T-helper 2 cell treated with Interferon-gamma antibody and Interleukin-4, amounts not matched to agents 5 μg/mL and 100 μg/mL, for 36 hours (primary cell): ENCODE results near the gene DTX1.

ENCODE experiments used
- DNase-seq: peaks from one replicate; pipeline ENCODE4 v3.0.0; 2021; ENCODE audit warnings: low spot score
- H3K27ac Mint-ChIP-seq: one replicate; pipeline ENCODE4 v1.8.0; 2021; ENCODE audit warnings: mild to moderate bottlenecking, mixed read lengths
- H3K27me3 Mint-ChIP-seq: one replicate; pipeline ENCODE4 v1.8.0; 2021; ENCODE audit warnings: low read depth, mixed read lengths
- H3K36me3 Mint-ChIP-seq: one replicate; pipeline ENCODE4 v1.8.0; 2021; ENCODE audit warnings: low read depth, mixed read lengths
- H3K4me1 Mint-ChIP-seq: one replicate; pipeline ENCODE4 v1.8.0; 2021; ENCODE audit warnings: low read depth, mixed read lengths
- H3K4me3 Mint-ChIP-seq: one replicate; pipeline ENCODE4 v1.8.0; 2022; ENCODE audit warnings: mild to moderate bottlenecking, moderate library complexity, mixed read lengths
- H3K9me3 Mint-ChIP-seq: one replicate; pipeline ENCODE4 v1.8.0; 2021; ENCODE audit warnings: mixed read lengths

The DTX1 gene

DNA sequence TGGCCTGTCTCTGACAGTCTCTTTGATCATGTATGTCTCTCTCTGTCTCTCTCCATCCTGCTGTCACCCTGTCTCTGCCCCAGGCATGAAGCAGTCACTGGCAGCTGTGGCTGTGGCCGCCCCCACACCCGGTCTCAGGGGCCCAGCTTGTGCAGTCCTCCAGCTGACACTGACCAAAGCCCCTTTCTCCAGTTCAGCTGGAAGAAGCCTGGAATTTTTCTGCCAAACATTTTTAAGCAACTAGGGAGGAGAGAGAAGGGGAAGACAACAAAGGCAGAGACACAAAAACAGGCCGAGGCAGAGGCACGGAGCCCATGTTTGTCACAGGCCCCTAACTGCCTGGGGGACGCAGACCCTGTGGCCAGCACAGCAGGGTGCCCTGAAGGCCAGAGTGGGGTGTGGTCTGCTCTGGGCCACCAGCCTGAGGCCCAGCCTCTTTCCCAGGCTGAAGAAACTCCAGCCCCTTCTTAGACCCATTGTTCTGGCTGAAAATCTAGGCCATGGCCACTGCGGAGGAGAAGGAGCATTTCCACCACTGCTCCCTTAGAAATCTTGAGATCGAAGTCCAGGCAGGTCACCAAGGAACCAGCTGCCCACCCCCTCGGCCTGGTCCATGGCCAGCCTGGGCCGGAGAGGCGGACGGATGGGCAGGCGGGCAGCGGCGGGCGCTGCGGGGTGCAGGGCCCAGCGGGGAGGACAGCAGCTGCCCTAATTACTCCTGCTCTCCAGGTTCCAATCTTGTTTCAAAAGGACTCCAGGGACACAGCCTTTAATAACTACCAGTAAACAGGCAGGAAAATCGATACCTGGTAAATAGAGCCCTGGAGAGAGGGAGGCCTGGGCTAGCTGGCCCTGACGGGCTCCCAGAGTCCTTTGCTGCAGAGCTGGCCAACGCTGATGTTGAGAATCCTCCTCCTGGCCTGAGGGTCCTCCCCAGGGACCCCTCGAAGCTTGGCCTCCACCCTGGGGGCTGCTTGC is 14.9 kb downstream of the DTX1 start:
- no peaks in the 10 kb centered on the region for H3K9me3 Mint-ChIP-seq
- no peak overlapping the region for H3K27ac Mint-ChIP-seq
- no peaks in the 10 kb centered on the region for H3K36me3 Mint-ChIP-seq
- peaks cover 1% of the 10 kb centered on the region for H3K4me1 Mint-ChIP-seq
- no peak overlapping the region for H3K4me3 Mint-ChIP-seq
- H3K27me3 Mint-ChIP-seq: no peaks in the 10 kb centered on the region
- DNase-seq: no peak

DNA sequence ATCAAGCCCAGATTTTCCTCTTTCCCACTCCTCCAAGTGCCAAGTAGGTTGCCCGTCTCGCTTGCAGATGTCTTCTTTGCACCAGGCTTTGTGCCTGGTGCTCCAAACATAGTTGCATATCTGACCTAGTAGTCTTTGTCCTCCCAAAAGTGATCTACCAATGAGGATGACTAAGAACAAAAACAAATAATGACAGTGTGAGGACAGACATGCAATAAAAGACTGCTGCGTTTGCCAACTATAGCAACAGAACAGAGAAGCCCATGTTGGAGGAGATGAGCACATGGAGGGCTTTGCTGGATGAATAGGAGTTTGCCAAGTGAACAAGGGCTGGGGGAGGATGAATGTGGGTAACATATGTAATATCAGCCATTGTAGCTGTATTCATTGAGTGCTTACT is 15.6 kb downstream of the DTX1 start:
- no peak overlapping the region for H3K27ac Mint-ChIP-seq
- H3K27me3 Mint-ChIP-seq: no peaks in the 10 kb centered on the region
- no peaks in the 10 kb centered on the region for H3K36me3 Mint-ChIP-seq
- H3K4me1 Mint-ChIP-seq: peaks cover 1% of the 10 kb centered on the region
- H3K9me3 Mint-ChIP-seq: no peaks in the 10 kb centered on the region
- DNase-seq: no peak
- no peak overlapping the region for H3K4me3 Mint-ChIP-seq

DNA sequence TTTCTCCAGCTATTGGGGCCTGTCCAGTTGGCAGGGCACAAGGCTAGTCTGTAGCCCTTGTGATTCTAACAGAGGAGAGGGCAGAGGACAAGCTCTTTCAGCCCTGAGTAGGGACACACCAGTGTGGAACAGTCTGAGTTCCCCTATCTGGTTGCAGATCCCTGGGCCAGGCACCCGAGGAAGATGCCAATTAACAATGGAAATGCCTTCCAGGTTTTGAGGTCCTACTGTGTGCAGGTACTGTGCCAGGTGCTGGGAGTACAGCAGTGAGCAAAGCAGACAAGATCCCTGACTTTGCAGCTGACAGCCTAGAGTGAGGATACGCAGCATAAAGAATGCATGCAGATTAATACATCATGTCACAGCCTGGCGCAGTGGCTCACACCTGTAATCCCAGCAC is 17.1 kb downstream of the DTX1 start:
- Mint-ChIP-seq H3K4me1 (peaks cover 1% of the 10 kb centered on the region), H3K9me3 (no peaks in the 10 kb centered on the region), H3K27me3 (no peaks in the 10 kb centered on the region), H3K27ac (no peak overlapping the region), H3K4me3 (no peak overlapping the region), H3K36me3 (no peaks in the 10 kb centered on the region)
- no peak for DNase-seq

DNA sequence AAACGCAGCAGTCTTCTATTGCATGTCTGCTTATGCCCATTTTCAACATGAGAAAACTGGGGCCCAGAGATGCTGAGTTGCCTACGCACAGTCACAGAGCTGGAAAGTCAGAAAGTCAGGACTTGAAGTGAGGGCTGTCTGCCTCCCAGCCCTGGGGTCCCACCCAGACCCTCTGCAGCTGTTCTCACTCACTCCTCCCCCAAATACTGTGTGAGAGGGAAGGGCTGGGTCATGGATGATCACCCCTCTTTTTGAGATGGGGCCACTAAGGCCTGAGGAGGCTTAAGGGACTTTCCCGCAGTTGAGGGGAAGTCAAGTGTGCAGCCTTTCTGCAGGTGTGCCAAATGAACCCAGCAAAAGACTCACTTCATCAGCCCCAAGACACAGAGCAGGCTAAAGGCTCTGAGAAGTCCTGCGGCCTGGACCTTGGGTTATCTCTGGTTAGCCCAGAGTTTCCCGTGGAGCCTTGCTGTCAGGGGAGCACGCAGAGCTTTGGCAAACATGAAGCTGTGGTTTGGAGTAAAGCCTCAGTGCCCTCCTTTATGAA is 18.7 kb downstream of the DTX1 start:
- peaks cover 1% of the 10 kb centered on the region for H3K4me1 Mint-ChIP-seq

DNA sequence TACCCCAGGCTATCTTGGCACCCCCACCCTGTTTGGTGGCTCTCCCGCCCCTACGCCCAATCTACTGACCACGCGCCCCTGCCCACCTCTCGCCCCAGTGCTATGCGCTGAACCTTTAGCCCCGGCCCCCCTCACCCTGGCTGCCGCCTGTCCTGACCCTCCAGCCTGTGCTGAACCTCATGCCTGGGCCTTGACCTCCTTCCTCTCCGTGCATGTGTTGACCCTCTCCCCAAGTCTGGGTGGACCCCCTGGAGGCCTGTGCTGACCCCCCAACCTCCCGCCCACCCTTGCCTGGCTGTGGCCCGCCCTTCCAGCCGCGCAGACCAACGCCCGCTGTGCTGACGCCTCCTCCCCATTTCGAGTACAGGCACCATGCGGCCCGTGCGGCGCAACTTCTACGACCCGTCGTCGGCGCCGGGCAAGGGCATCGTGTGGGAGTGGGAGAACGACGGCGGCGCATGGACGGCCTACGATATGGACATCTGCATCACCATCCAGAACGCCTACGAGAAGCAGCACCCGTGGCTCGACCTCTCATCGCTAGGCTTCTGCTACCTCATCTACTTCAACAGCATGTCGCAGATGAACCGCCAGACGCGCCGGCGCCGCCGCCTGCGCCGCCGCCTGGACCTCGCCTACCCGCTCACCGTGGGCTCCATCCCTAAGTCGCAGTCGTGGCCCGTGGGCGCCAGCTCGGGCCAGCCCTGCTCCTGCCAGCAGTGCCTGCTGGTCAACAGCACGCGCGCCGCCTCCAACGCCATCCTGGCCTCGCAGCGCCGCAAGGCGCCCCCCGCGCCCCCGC is 20.7 kb downstream of the DTX1 start:
- Mint-ChIP-seq H3K4me3 (no peak overlapping the region), H3K36me3 (no peaks in the 10 kb centered on the region), H3K4me1 (peaks cover 1% of the 10 kb centered on the region), H3K27ac (no peak overlapping the region), H3K27me3 (no peaks in the 10 kb centered on the region), H3K9me3 (no peaks in the 10 kb centered on the region)
- DNase-seq: no peak

More for the DNA sequence above, 18.7 kb downstream of the DTX1 start:
- no peak overlapping the region for H3K27ac Mint-ChIP-seq
- no peaks in the 10 kb centered on the region for H3K27me3 Mint-ChIP-seq
- no peaks in the 10 kb centered on the region for H3K9me3 Mint-ChIP-seq
- no peak overlapping the region for H3K4me3 Mint-ChIP-seq
- DNase-seq: no peak
- no peaks in the 10 kb centered on the region for H3K36me3 Mint-ChIP-seq

DNA sequence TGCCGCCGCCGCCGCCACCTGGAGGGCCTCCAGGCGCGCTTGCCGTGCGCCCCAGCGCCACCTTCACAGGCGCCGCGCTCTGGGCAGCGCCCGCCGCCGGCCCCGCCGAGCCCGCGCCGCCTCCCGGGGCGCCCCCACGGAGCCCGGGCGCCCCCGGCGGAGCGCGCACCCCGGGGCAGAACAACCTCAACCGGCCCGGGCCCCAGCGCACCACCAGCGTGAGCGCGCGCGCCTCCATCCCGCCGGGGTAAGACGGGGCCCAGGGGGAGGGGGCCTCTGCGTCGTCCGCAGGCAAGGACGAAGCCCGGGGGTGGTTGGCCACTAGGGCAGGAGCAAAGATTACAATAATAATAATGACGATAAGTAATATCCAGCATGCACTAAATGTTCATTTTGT is 21.3 kb downstream of the DTX1 start:
- no peak for DNase-seq
- Mint-ChIP-seq H3K36me3 (no peaks in the 10 kb centered on the region), H3K9me3 (no peaks in the 10 kb centered on the region), H3K27me3 (no peaks in the 10 kb centered on the region), H3K4me1 (peaks cover 1% of the 10 kb centered on the region), H3K4me3 (no peak overlapping the region), H3K27ac (no peak overlapping the region)

DNA sequence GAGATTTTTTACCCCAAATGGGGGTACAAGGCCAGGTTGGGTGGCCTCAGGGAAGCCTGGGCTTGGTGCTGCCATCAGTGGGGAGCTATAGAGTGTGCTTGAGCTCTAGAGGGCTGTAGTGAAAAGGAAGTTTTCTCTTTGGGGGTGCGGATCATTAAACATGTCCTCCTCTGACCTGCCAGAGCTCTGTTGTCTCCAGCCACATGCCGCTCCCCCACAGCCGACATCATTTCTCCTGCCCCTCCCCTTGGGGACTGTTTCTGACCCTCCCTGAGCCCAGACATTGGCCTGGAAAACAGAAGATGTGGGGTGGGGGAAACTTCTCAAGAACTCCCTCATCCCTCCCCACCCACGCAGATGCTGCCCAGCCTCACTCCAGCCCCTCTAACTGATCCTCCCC is 25.3 kb downstream of the DTX1 start:
- no peak for DNase-seq
- peaks cover 7% of the 10 kb centered on the region for H3K4me1 Mint-ChIP-seq
- no peak overlapping the region for H3K27ac Mint-ChIP-seq
- H3K4me3 Mint-ChIP-seq: no peak overlapping the region
- H3K9me3 Mint-ChIP-seq: no peaks in the 10 kb centered on the region
- no peaks in the 10 kb centered on the region for H3K36me3 Mint-ChIP-seq
- H3K27me3 Mint-ChIP-seq: no peaks in the 10 kb centered on the region

DNA sequence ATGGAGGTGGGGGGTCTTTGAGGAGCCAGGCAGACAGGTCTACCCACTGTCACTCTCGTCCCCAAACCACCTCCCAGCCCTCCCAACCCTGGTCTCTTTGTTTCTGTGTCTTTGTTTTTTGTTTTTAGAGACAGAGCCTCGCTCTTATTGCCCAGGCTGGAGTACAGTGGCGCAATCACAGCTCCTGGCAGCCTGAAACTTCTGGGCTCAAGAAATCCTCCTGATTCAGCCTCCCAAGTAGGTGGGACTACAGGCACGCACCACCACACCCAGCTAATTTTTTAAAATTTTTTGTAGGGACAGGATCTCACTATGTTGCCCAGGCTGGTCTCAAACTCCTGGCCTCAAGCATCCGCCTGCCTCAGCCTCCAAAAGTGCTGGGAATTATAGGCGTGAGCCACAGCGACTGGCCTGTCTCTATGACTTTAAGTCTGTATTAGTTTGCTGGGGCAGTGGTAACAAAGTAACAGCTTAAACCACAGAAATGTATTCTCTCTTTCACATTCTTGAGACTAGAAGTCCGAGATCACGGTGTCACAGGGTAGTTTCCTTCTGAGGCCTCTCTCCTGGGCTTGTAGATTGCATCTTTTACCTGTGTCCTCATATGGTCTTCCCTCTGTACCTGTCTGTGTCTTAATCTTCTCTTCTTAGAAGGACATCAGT is 26.1 kb downstream of the DTX1 start:
- Mint-ChIP-seq H3K4me1 (peaks cover 11% of the 10 kb centered on the region), H3K36me3 (no peaks in the 10 kb centered on the region), H3K4me3 (no peak overlapping the region), H3K27me3 (no peaks in the 10 kb centered on the region), H3K9me3 (no peaks in the 10 kb centered on the region), H3K27ac (no peak overlapping the region)
- no peak for DNase-seq

DNA sequence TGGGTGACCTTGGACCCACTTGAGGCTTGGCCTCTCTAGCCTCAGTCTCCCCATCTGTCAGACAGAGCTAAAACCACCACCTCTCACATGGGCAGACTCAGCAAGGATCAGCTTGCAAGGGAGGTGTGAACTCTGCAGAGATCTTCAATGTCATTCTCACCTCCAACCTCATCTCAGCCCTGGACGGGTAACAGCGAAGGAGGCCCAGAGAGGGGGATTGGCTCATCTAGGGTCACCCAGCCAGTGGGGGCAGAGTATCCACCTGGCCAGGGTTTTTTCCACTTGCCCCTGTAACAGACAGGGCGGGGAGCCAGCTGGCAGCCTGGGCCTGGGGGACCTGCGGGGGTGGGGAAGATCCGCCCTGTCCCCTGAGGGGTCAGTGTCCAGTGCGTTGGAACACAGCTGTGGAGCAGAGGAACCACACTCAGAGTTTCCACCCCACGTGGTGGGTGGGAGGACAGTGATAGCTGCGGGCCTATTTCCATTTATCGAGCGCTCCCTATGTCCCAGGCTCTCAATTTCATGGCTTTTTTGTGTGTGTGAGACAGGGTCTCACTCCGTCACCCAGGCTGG is 27.4 kb downstream of the DTX1 start:
- Mint-ChIP-seq H3K4me3 (no peak overlapping the region), H3K27me3 (no peaks in the 10 kb centered on the region), H3K27ac (no peak overlapping the region), H3K36me3 (no peaks in the 10 kb centered on the region), H3K4me1 (peaks cover 14% of the 10 kb centered on the region), H3K9me3 (no peaks in the 10 kb centered on the region)
- no peak for DNase-seq

DNA sequence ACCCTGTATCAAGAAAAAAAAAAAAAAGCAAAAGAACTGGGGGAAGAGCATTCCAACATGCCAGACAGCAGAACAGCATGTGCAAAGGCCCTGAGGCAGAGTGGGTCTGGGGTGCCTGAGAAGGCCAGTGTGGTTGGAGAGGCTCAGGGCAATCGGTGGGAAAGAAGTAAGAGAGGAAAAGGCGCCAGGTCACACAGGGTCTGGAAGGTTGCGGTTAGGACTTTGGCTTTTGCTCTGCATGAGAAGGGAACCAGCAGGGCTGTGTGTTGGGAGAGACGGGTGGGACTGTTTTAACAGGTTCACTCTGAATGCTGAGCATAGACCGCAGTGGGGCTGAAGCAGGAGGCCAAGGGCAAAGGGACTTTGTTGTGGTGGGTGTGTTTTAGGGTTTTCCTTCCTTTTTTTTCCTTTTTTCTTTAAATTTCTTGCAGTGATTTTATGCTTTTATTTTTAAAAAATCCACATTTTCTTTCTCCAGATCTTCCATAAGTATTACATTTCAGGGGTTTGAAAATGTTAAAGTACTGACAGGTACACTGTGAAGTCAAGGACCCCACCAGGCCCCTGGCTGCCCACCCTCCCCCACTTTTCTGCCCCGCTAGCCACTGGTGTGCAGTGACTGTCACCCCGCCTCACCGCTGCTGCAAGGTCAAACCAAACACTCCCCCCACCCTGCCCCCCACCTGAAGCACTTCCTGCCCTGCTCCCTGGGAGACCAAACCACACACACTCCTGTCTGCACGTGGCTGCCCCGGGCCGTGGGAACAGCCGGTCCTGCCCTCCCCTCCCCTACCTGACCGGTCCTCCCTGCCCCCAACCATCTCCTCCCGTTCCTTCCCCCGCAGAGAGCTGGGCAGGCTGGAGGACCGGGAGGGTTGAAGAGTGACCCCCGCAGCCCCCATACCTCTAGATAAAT is 30.0 kb downstream of the DTX1 start:
- no peaks in the 10 kb centered on the region for H3K9me3 Mint-ChIP-seq
- peaks cover 20% of the 10 kb centered on the region for H3K4me1 Mint-ChIP-seq
- no peak overlapping the region for H3K4me3 Mint-ChIP-seq
- H3K36me3 Mint-ChIP-seq: no peaks in the 10 kb centered on the region
- H3K27ac Mint-ChIP-seq: no peak overlapping the region
- H3K27me3 Mint-ChIP-seq: no peaks in the 10 kb centered on the region
- no peak for DNase-seq

DNA sequence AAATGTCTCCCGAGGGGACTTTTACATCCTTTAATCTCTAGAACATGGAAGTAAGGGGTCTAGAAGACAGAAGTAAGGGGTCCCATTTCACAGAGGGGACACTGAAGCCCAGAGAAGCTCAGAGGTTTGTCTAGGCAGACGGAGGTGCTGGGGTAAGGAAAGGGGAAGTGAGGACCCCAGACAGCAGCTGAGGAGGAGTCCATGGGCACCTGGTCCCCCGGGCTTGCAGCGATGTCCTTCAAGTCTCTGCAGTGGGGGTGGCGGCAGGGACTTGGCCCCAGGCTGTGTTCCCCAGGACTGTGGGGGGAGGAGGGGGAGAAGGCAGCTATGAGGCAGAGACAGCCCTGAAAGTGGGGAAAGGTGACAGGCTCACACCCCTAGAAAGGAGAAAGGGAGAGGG is 30.7 kb downstream of the DTX1 start:
- Mint-ChIP-seq H3K36me3 (no peaks in the 10 kb centered on the region), H3K9me3 (no peaks in the 10 kb centered on the region), H3K4me1 (peaks cover 20% of the 10 kb centered on the region), H3K4me3 (no peak overlapping the region), H3K27me3 (no peaks in the 10 kb centered on the region), H3K27ac (no peak overlapping the region)
- no peak for DNase-seq

DNA sequence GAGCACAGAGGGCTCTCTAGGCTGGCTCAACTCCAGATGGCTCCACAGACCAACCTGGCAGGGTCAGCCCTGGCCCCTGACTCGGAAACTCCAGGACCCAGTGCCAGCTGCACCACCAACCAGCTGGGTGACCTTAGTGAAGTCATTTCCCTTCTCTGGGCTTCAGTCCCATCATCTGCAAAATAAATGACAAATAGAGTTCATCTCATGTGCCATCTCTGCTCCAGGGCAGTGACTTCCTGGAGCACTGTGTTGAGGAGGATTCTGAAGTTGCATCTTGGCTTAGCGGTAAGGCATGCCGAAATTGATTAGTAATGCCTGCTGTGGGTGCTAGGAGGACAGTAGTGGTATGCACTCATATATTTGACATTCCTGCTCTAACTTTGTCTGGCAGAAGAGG is 31.5 kb downstream of the DTX1 start:
- Mint-ChIP-seq H3K4me3 (no peak overlapping the region), H3K27ac (no peak overlapping the region), H3K4me1 (peaks cover 20% of the 10 kb centered on the region), H3K9me3 (no peaks in the 10 kb centered on the region), H3K27me3 (no peaks in the 10 kb centered on the region), H3K36me3 (no peaks in the 10 kb centered on the region)
- DNase-seq: no peak
